H1 (cell line): ENCODE results near the gene DNM1L. TPM values are rescaled to one million over a fixed set of nuclear protein-coding genes. Genes with fewer than 3 reads are reported as not detected.

Source experiments
- CTCF ChIA-PET: fragments of 300-600 bp; sonication (Branson Sonifier 250); formaldehyde crosslinking; loops from one replicate; lab custom pipeline; 2021; ENCODE audit not compliant: partially characterized antibody; lab: Charles Lee
- POLR2A ChIA-PET: fragments of 300-600 bp; sonication (Branson Sonifier 250); formaldehyde crosslinking; loops from one replicate; lab custom pipeline; 2021; ENCODE audit warnings: inconsistent platforms; ENCODE audit not compliant: partially characterized antibody; lab: Charles Lee
- DNase-seq, 2 experiments: peaks; one replicate each; pipeline versions ENCODE4 v3.0.0 to v3.0.0-alpha.2; 2010 to 2022; ENCODE audit warnings: low spot score in 2 of 2, low read depth in 1 of 2, mixed read lengths in 1 of 2
- FAIRE-seq: peaks from 2 replicates; lab custom pipeline; 2011; peaks lifted over from hg19 to GRCh38; lab: Jason Lieb, UNC
- H2AFZ ChIP-seq: 2 replicates; pipeline ENCODE4 v1.8.1; 2012; ENCODE audit warnings: low read length, inconsistent platforms
- H2AK5ac ChIP-seq: 2 replicates; pipeline ENCODE4 v1.6.1; 2013; ENCODE audit warnings: low read depth, low read length
- H2BK120ac ChIP-seq: replicated peaks from 2 replicates; pipeline ENCODE3; 2013; ENCODE audit warnings: low read depth, low read length, inconsistent platforms
- H2BK12ac ChIP-seq: 2 replicates; pipeline ENCODE4 v1.6.1; 2013; ENCODE audit warnings: low read depth, low read length
- H2BK15ac ChIP-seq: 2 replicates; pipeline ENCODE4 v1.6.1; 2013; ENCODE audit warnings: low read length
- H2BK20ac ChIP-seq: 2 replicates; pipeline ENCODE4 v1.6.1; 2013; ENCODE audit warnings: low read length
- H2BK5ac ChIP-seq: 2 replicates; pipeline ENCODE4 v1.6.1; 2013; ENCODE audit warnings: low read depth, low read length
- H3K14ac ChIP-seq: 2 replicates; pipeline ENCODE4 v1.6.1; 2013; ENCODE audit warnings: inconsistent platforms; ENCODE audit not compliant: insufficient read length
- H3K18ac ChIP-seq: 2 replicates; pipeline ENCODE4 v1.6.1; 2013; ENCODE audit warnings: low read length; ENCODE audit errors: extremely low read depth
- H3K23ac ChIP-seq: 2 replicates; pipeline ENCODE4 v1.6.1; 2013; ENCODE audit warnings: inconsistent platforms; ENCODE audit not compliant: insufficient read length
- H3K23me2 ChIP-seq: 2 replicates; pipeline ENCODE4 v1.6.1; 2013; ENCODE audit warnings: low read depth, low read length
- H3K27ac ChIP-seq: 2 replicates; pipeline ENCODE4 v1.6.1; 2011; ENCODE audit warnings: low read depth, low read length, inconsistent platforms
- H3K27me3 ChIP-seq, 4 experiments: replicated peaks in 1 of 4; 1 replicate in 1 of 4; 2 replicates in 3 of 4; pipeline versions ENCODE4 v1.6.1 to v1.8.1; 2011 to 2013; ENCODE audit warnings: low read length in 3 of 4, mild to moderate bottlenecking in 3 of 4, inconsistent platforms in 2 of 4, mixed read lengths in 2 of 4, moderate library complexity in 1 of 4; ENCODE audit not compliant: control insufficient read depth in 3 of 4, insufficient read depth in 3 of 4; ENCODE audit errors: extremely low read depth in 1 of 4
- H3K36me3 ChIP-seq, 4 experiments: 2 replicates each; pipeline versions ENCODE4 v1.6.1 to v1.8.1; 2011 to 2013; ENCODE audit warnings: mild to moderate bottlenecking in 4 of 4, low read length in 3 of 4, moderate library complexity in 2 of 4, control low read depth in 1 of 4, inconsistent platforms in 1 of 4; ENCODE audit not compliant: insufficient read depth in 4 of 4, control insufficient read depth in 2 of 4
- H3K4ac ChIP-seq: replicated peaks from 2 replicates; pipeline ENCODE3; 2013; ENCODE audit warnings: low read length, low read depth, mixed read lengths, inconsistent platforms; ENCODE audit not compliant: insufficient read length
- H3K4me1 ChIP-seq, 4 experiments: replicated peaks in 1 of 4; 1 replicate in 1 of 4; 2 replicates in 3 of 4; pipeline versions ENCODE4 v1.6.1 to v1.8.1; 2011 to 2013; ENCODE audit warnings: low read length in 3 of 4, inconsistent platforms in 2 of 4, mixed read lengths in 1 of 4; ENCODE audit not compliant: insufficient read depth in 4 of 4, control insufficient read depth in 3 of 4
- H3K4me2 ChIP-seq, 2 experiments: 2 replicates each; pipeline versions ENCODE4 v1.6.1 to v1.8.1; 2011 to 2013; ENCODE audit warnings: low read depth in 2 of 2, low read length in 2 of 2, control low read depth in 1 of 2, inconsistent platforms in 1 of 2, mild to moderate bottlenecking in 1 of 2; ENCODE audit not compliant: insufficient read depth in 1 of 2
- H3K4me3 ChIP-seq, 4 experiments: fragments of 200-600, 300-600 bp in 1 of 4; sonication (generic), shearing (Covaris generic), sonication (Bioruptor Twin) in 1 of 4; 2 replicates each; pipeline versions ENCODE4 v1.5.1 to v1.8.1; 2011 to 2016; ENCODE audit warnings: low read length in 4 of 4, low read depth in 3 of 4, control low read depth in 2 of 4, inconsistent platforms in 2 of 4, mild to moderate bottlenecking in 2 of 4, mixed read lengths in 1 of 4, moderate library complexity in 1 of 4; ENCODE audit not compliant: insufficient read depth in 2 of 4; ENCODE audit errors: extremely low read depth in 1 of 4
- H3K56ac ChIP-seq: replicated peaks from 2 replicates; pipeline ENCODE3; 2013; ENCODE audit warnings: low read depth, mild to moderate bottlenecking, mixed read lengths, low read length, inconsistent platforms; ENCODE audit not compliant: insufficient read length
- H3K79me1 ChIP-seq: 2 replicates; pipeline ENCODE4 v1.6.1; 2013; ENCODE audit warnings: low read depth, low read length, control low read depth
- H3K79me2 ChIP-seq, 2 experiments: 2 replicates each; pipeline versions ENCODE4 v1.6.1 to v1.8.1; 2012 to 2013; ENCODE audit warnings: low read length in 2 of 2, mild to moderate bottlenecking in 2 of 2, inconsistent platforms in 1 of 2; ENCODE audit not compliant: insufficient read depth in 2 of 2, control insufficient read depth in 1 of 2
- H3K9ac ChIP-seq, 4 experiments: replicated peaks in 1 of 4; 1 replicate in 1 of 4; 2 replicates in 3 of 4; pipeline versions ENCODE4 v1.6.1 to v1.8.1; 2011 to 2013; ENCODE audit warnings: low read depth in 3 of 4, low read length in 3 of 4, control low read depth in 2 of 4, mild to moderate bottlenecking in 2 of 4, moderate library complexity in 2 of 4, inconsistent platforms in 1 of 4; ENCODE audit errors: extremely low read depth in 1 of 4
- H3K9me3 ChIP-seq, 2 experiments: 2 replicates each; pipeline versions ENCODE4 v1.6.1 to v1.8.1; 2012 to 2013; ENCODE audit warnings: mild to moderate bottlenecking in 2 of 2, moderate library complexity in 2 of 2, control low read depth in 1 of 2, inconsistent platforms in 1 of 2, low read depth in 1 of 2, low read length in 1 of 2, mixed read lengths in 1 of 2; ENCODE audit not compliant: insufficient read depth in 2 of 2
- H4K20me1 ChIP-seq, 2 experiments: replicated peaks in 1 of 2; 2 replicates each; pipeline versions ENCODE3 to v1.8.1; 2011 to 2013; ENCODE audit warnings: inconsistent platforms in 2 of 2, low read length in 2 of 2, mild to moderate bottlenecking in 1 of 2; ENCODE audit not compliant: insufficient read depth in 2 of 2, control insufficient read depth in 1 of 2
- H4K5ac ChIP-seq: 2 replicates; pipeline ENCODE4 v1.6.1; 2013; ENCODE audit warnings: low read length, low read depth, mixed read lengths, inconsistent platforms; ENCODE audit not compliant: insufficient read length
- H4K8ac ChIP-seq: 2 replicates; pipeline ENCODE4 v1.8.0; 2013; ENCODE audit warnings: mild to moderate bottlenecking, moderate library complexity, low read length, inconsistent platforms; ENCODE audit not compliant: insufficient read depth; ENCODE audit errors: extremely low read depth
- H4K91ac ChIP-seq: replicated peaks from 2 replicates; pipeline ENCODE3; 2013; ENCODE audit warnings: low read length, mixed read lengths, inconsistent platforms; ENCODE audit not compliant: insufficient read length
- CTCF ChIP-seq, 3 experiments: IDR thresholded peaks; 1 replicate in 2 of 3; 2 replicates in 1 of 3; pipeline versions ENCODE4 v1.5.1 to v1.6.1; 2011; ENCODE audit warnings: low read length in 3 of 3, mild to moderate bottlenecking in 3 of 3, inconsistent platforms in 2 of 3, low read depth in 1 of 3, moderate library complexity in 1 of 3; ENCODE audit not compliant: insufficient read depth in 1 of 3; ENCODE audit errors: control extremely low read depth in 1 of 3
- EZH2 ChIP-seq: fragments of 200-600 bp; sonication (generic); IDR thresholded peaks from 2 replicates; pipeline ENCODE4 v1.7.1; 2012; ENCODE audit warnings: low read depth, mild to moderate bottlenecking, moderate library complexity, low read length, inconsistent platforms; ENCODE audit not compliant: severe bottlenecking
- RAD21 ChIP-seq, 2 experiments: IDR thresholded peaks in 1 of 2; conservative IDR thresholded peaks in 1 of 2; 2 replicates each; pipeline ENCODE4 v1.6.1; 2011; ENCODE audit warnings: low read depth in 2 of 2, low read length in 2 of 2, improper control_type of control experiment in 1 of 2, inconsistent platforms in 1 of 2, mild to moderate bottlenecking in 1 of 2, moderate library complexity in 1 of 2
- SRF ChIP-seq: IDR thresholded peaks from 2 replicates; pipeline ENCODE4 v1.6.1; 2011; ENCODE audit warnings: mild to moderate bottlenecking, low read depth, low read length, moderate library complexity
- SUZ12 ChIP-seq: fragments of 200-600 bp; sonication (generic); IDR thresholded peaks from 2 replicates; pipeline ENCODE4 v1.6.1; 2012; ENCODE audit warnings: mild to moderate bottlenecking, inconsistent platforms, low read length, moderate library complexity, mixed read lengths
- TCF12 ChIP-seq: IDR thresholded peaks from 2 replicates; pipeline ENCODE4 v1.6.1; 2011; ENCODE audit warnings: low read depth, mild to moderate bottlenecking, low read length
- WGBS, 2 experiments: shearing (Covaris generic) in 1 of 2; methylation state at CpG; one replicate each; pipeline versions ENCODE4 v1.1.6 to v1.1.7; 2013 to 2015; ENCODE audit warnings: low lambda C conversion rate in 2 of 2, mixed read lengths in 2 of 2, inconsistent platforms in 1 of 2, low coverage in 1 of 2, missing lambda C conversion rate in 1 of 2; ENCODE audit not compliant: insufficient replicate concordance in 2 of 2, insufficient coverage in 1 of 2, insufficient read length in 1 of 2; ENCODE audit errors: extremely low coverage in 1 of 2, missing lambda C conversion rate in 1 of 2; 5-methylcytosine and 5-hydroxymethylcytosine counted together
- polyA plus RNA-seq, 7 experiments: library from polyadenylated mRNA; depleted of rRNA in 3 of 7; stranded (reverse) in 5 of 7; unstranded in 2 of 7; fragments of >200 nt in 5 of 7; fragments of 200-250 nt in 2 of 7; gene quantifications; 1 replicate in 5 of 7; 2 replicates in 1 of 7; 4 replicates in 1 of 7; pipeline versions ENCODE4 v1.2.1 to v1.2.3, GENCODE V29; 2011 to 2013; ENCODE audit warnings: missing spikeins in 2 of 7, mixed read lengths in 2 of 7
- total RNA-seq: library from RNA; stranded (reverse); fragmentation: NEBNext Ultra II Directional; extraction: Animal tissue kit (Norgen Biotek cat#: 25700); gene quantifications from 2 replicates; pipeline ENCODE4 v1.2.1, GENCODE V29; 2021

DNM1L gene
- total and polyA plus RNA-seq, 2 of the 8 experiments (the other 6 are each of a cell fraction or from before 2014, with no cell fraction given): 23.7 to 93.9 TPM

- WGBS, 2 experiments: 89% methylated on average over 4 of the region's 4 CpGs; no CpG with 5 or more reads in 1 of the 2 experiments
- no peaks in the 10 kb centered on the region for H3K4me1 ChIP-seq
- no peak overlapping the region for H3K18ac ChIP-seq
- TF ChIP-seq SUZ12 (no peak), RAD21 (IDR thresholded peaks at IDR 0.05 in 1 of 2, conservative IDR thresholded peaks at IDR 0.05 in 1 of 2; ENCODE audit: low read depth in 2 of 2, low read length in 2 of 2) (no peak), EZH2 (no peak), TCF12 (no peak), SRF (no peak), CTCF (IDR thresholded peaks at IDR 0.05; ENCODE audit: control extremely low read depth in 1 of 3, insufficient read depth in 1 of 3, low read depth in 1 of 3, low read length in 3 of 3) (no peak)
- no peak overlapping the region for H3K27ac ChIP-seq
- H2BK120ac ChIP-seq: no peak overlapping the region
- H3K23me2 ChIP-seq: no peaks in the 10 kb centered on the region
- H4K8ac ChIP-seq: no peak overlapping the region
- no peak overlapping the region for H3K14ac ChIP-seq
- H2BK15ac ChIP-seq: no peak overlapping the region
- H2BK5ac ChIP-seq: no peak overlapping the region
- FAIRE-seq: no peak
- no peaks in the 10 kb centered on the region for H3K79me1 ChIP-seq
- CTCF ChIA-PET: interaction anchor here (1.4 kb wide), 1 partner anchor 47 kb away, joined by 3 read pairs; no protein-coding TSS in a partner anchor
- no peak overlapping the region for H3K4me3 ChIP-seq
- no peaks in the 10 kb centered on the region for H3K27me3 ChIP-seq
- H2AK5ac ChIP-seq: no peak overlapping the region
- H2AFZ ChIP-seq: no peak overlapping the region
- no peaks in the 10 kb centered on the region for H4K20me1 ChIP-seq
- H4K5ac ChIP-seq: no peak overlapping the region
- peaks cover 0 to 13% (median 2%) of the 10 kb centered on the region in 4 experiments; a peak in 2 of 8 replicates for H3K36me3 ChIP-seq
- no peaks in the 10 kb centered on the region for H3K9me3 ChIP-seq
- no peak overlapping the region for H2BK20ac ChIP-seq
- no peak overlapping the region for H3K23ac ChIP-seq
- no peak overlapping the region for H3K4ac ChIP-seq
- no peak overlapping the region for H3K9ac ChIP-seq
- H3K79me2 ChIP-seq: no peaks in the 10 kb centered on the region
- no peak overlapping the region for H3K56ac ChIP-seq
- POLR2A ChIA-PET: interaction anchor here (0.6 kb wide), 1 partner anchor 1157 kb away, joined by 3 read pairs; no protein-coding TSS in a partner anchor
- H3K4me2 ChIP-seq: no peak overlapping the region
- no peak for DNase-seq
- no peak overlapping the region for H2BK12ac ChIP-seq
- no peak overlapping the region for H4K91ac ChIP-seq
Measured at GRCh38 chr12:32788405-32788804, 109.3 kb downstream of the DNM1L start.
